HG02623 (cell line): Measurements from ENCODE around the gene DECR2.
A peak's percentile ranks its signal among the peaks of the same experiment; 100 is the strongest.
"Not testable (repeated sequence)": the region's sequence is repeated elsewhere in the genome, so short reads cannot be mapped to it uniquely, and the experiment has no call there.

ENCODE experiments used
- ATAC-seq: cut with Tn5 transposase; IDR thresholded peaks from one replicate; pipeline ENCODE4 v1.9.1; 2021; ENCODE audit warnings: moderate library complexity; ENCODE audit not compliant: unreplicated experiment

The DECR2 gene

GRCh38 chr16:398561-399339 lies 2.9 kb upstream of the DECR2 start:
- no peak for ATAC-seq

GRCh38 chr16:399340-400019 lies 2.2 kb upstream of the DECR2 start:
- ATAC-seq: no peak

- no peak for ATAC-seq
Observed at GRCh38 chr16:400061-400591, 1.6 kb upstream of the DECR2 start.

- no peak for ATAC-seq
Observed at GRCh38 chr16:404971-405486, 3.3 kb downstream of the DECR2 start.

GRCh38 chr16:405548-406506 lies 4.1 kb downstream of the DECR2 start:
- no peak for ATAC-seq

- ATAC-seq: no peak
Observed at GRCh38 chr16:407253-407652, 5.6 kb downstream of the DECR2 start.

- no peak for ATAC-seq
Observed at GRCh38 chr16:410516-411178, 9.0 kb downstream of the DECR2 start.

GRCh38 chr16:411576-412265 lies 10.0 kb downstream of the DECR2 start:
- ATAC-seq: no peak

GRCh38 chr16:414395-415169 lies 12.9 kb downstream of the DECR2 start:
- no peak for ATAC-seq

- ATAC-seq: not testable (repeated sequence)
Observed at GRCh38 chr16:415170-415498, 13.4 kb downstream of the DECR2 start.

- not testable (repeated sequence) for ATAC-seq
Observed at GRCh38 chr16:422179-422578, 20.5 kb downstream of the DECR2 start.

GRCh38 chr16:424033-424622 lies 22.4 kb downstream of the DECR2 start:
- no peak for ATAC-seq

GRCh38 chr16:424623-425081 lies 23.0 kb downstream of the DECR2 start:
- no peak for ATAC-seq

GRCh38 chr16:425082-425718 lies 23.5 kb downstream of the DECR2 start, which contains the start of gene RAB11FIP3:
Gene RAB11FIP3, plus strand, starts transcription at chr16:425649. Its CDS starts 358 bp downstream, at chr16:426007.
- ATAC-seq: peak; percentile 83

GRCh38 chr16:425740-426114 lies 24.0 kb downstream of the DECR2 start:
- ATAC-seq: peak; percentile 39

- ATAC-seq: peak; percentile 10
Observed at GRCh38 chr16:426115-426905, 24.6 kb downstream of the DECR2 start.

- no peak for ATAC-seq
Observed at GRCh38 chr16:426906-427249, 25.2 kb downstream of the DECR2 start.
